ENCODE measurements around the gene RBL2.

DNA sequence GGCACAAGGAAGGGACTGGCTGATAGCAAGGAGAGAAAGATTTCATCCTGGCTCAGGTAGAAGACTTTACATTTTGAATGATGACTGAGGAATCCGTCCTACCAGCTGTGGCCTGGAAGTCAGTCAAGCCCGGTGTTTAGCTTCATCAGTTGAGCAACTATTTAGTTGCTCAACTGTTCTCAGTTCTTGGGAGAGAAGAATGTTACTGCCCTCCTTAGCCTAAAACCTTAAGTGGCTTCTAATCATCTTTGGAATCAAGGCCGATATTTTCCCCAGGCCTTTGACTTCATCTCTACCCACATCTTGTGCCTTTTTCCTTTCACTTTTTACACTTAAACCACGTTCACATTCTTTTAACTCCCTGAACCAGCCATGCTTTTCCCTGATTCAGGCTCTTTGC lies 17.3 kb upstream of the RBL2 start:
- TF ChIP-seq, protein P1, sequence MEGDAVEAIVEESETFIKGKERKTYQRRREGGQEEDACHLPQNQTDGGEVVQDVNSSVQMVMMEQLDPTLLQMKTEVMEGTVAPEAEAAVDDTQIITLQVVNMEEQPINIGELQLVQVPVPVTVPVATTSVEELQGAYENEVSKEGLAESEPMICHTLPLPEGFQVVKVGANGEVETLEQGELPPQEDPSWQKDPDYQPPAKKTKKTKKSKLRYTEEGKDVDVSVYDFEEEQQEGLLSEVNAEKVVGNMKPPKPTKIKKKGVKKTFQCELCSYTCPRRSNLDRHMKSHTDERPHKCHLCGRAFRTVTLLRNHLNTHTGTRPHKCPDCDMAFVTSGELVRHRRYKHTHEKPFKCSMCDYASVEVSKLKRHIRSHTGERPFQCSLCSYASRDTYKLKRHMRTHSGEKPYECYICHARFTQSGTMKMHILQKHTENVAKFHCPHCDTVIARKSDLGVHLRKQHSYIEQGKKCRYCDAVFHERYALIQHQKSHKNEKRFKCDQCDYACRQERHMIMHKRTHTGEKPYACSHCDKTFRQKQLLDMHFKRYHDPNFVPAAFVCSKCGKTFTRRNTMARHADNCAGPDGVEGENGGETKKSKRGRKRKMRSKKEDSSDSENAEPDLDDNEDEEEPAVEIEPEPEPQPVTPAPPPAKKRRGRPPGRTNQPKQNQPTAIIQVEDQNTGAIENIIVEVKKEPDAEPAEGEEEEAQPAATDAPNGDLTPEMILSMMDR (IDR thresholded peaks at IDR 0.05): no peak
- no peak for TF ChIP-seq POLR2AphosphoS5 (IDR thresholded peaks at IDR 0.05)
